GM23338 (cell line): Measurements from ENCODE around the gene ZNF101. TPM values are rescaled to one million over a fixed set of nuclear protein-coding genes. Genes with fewer than 3 reads are reported as not detected.

Experiments
- ATAC-seq: fragments of 200-7000 bp; cut with Tn5 transposase; 3 replicates; pipeline ENCODE4 v1.9.1; 2020
- DNase-seq: peaks from one replicate; pipeline ENCODE4 v3.0.0-alpha.2; 2015; ENCODE audit warnings: low spot score
- H2AFZ ChIP-seq: fragments of 200-600 bp; sonication (generic); 2 replicates; pipeline ENCODE4 v1.8.0; 2016; ENCODE audit warnings: antibody characterized with exemption, mild to moderate bottlenecking, moderate library complexity
- H3F3A ChIP-seq: fragments of 200-600 bp; sonication (generic); replicated peaks from 2 replicates; pipeline ENCODE4 v1.8.0; 2017; ENCODE audit warnings: antibody characterized with exemption, mixed run types, low read depth
- H3K27ac ChIP-seq: fragments of 200-600 bp; sonication (generic); 2 replicates; pipeline ENCODE4 v1.6.1; 2016; ENCODE audit warnings: low read depth
- H3K27me3 ChIP-seq: fragments of 200-600 bp; sonication (generic); 2 replicates; pipeline ENCODE4 v1.8.0; 2016; ENCODE audit warnings: mild to moderate bottlenecking, mixed run types, moderate library complexity; ENCODE audit not compliant: insufficient read depth
- H3K36me3 ChIP-seq: fragments of 200-600 bp; sonication (generic); 2 replicates; pipeline ENCODE4 v1.8.0; 2016; ENCODE audit warnings: mild to moderate bottlenecking; ENCODE audit not compliant: insufficient read depth
- H3K4me1 ChIP-seq: fragments of 200-600 bp; sonication (generic); 2 replicates; pipeline ENCODE4 v1.8.0; 2016; ENCODE audit warnings: mild to moderate bottlenecking, moderate library complexity; ENCODE audit not compliant: insufficient read depth
- H3K4me2 ChIP-seq: fragments of 200-600 bp; sonication (generic); 2 replicates; pipeline ENCODE4 v1.7.1; 2017; ENCODE audit warnings: mixed run types
- H3K4me3 ChIP-seq: fragments of 200-600 bp; sonication (generic); 2 replicates; pipeline ENCODE4 v1.6.1; 2016; ENCODE audit warnings: mixed run types
- H3K79me2 ChIP-seq: fragments of 200-600 bp; sonication (generic); replicated peaks from 2 replicates; pipeline ENCODE4 v1.8.0; 2017; ENCODE audit warnings: mild to moderate bottlenecking; ENCODE audit not compliant: insufficient read depth
- H3K9me2 ChIP-seq: fragments of 200-600 bp; sonication (generic); 2 replicates; pipeline ENCODE4 v1.8.0; 2017; ENCODE audit not compliant: insufficient read depth
- H4K20me1 ChIP-seq: fragments of 200-600 bp; sonication (generic); replicated peaks from 2 replicates; pipeline ENCODE4 v1.8.0; 2017; ENCODE audit warnings: mild to moderate bottlenecking; ENCODE audit not compliant: insufficient read depth
- H3K27ac Mint-ChIP-seq: 2 replicates; pipeline ENCODE4 v1.8.0; 2020; ENCODE audit warnings: inconsistent platforms, mild to moderate bottlenecking, moderate library complexity, mixed read lengths
- H3K27me3 Mint-ChIP-seq: 3 replicates; pipeline ENCODE4 v1.8.0; 2022; ENCODE audit warnings: low read depth, mild to moderate bottlenecking, moderate library complexity, mixed read lengths, inconsistent platforms; ENCODE audit not compliant: insufficient read depth, poor library complexity
- H3K36me3 Mint-ChIP-seq: 3 replicates; pipeline ENCODE4 v1.8.0; 2021; ENCODE audit warnings: low read depth, mild to moderate bottlenecking, inconsistent platforms, moderate library complexity, mixed read lengths
- H3K4me1 Mint-ChIP-seq: 3 replicates; pipeline ENCODE4 v1.8.0; 2020; ENCODE audit warnings: mild to moderate bottlenecking, inconsistent platforms, mixed read lengths
- H3K4me3 Mint-ChIP-seq: 3 replicates; pipeline ENCODE4 v1.8.0; 2021; ENCODE audit warnings: moderate library complexity, mild to moderate bottlenecking, inconsistent platforms, mixed read lengths
- H3K9me3 Mint-ChIP-seq: 3 replicates; pipeline ENCODE4 v1.8.0; 2020; ENCODE audit warnings: moderate library complexity, mild to moderate bottlenecking, inconsistent platforms, mixed read lengths
- CREB1 ChIP-seq: fragments of 250-450 bp; sonication (Bioruptor Pico); IDR thresholded peaks from 2 replicates; pipeline ENCODE4 v1.5.0; 2020; ENCODE audit warnings: low read depth, mild to moderate bottlenecking, moderate library complexity
- CTCF ChIP-seq, 2 experiments: fragments of 200-600 bp in 1 of 2; sonication (generic) in 1 of 2; conservative IDR thresholded peaks; 2 replicates each; pipeline versions ENCODE4 v1.5.1 to v1.6.1; 2016 to 2017; ENCODE audit warnings: antibody characterized with exemption in 2 of 2, low read depth in 2 of 2, mild to moderate bottlenecking in 2 of 2, moderate library complexity in 1 of 2
- ETS1 ChIP-seq: IDR thresholded peaks from 2 replicates; pipeline ENCODE4 v1.6.1; 2016; ENCODE audit warnings: antibody characterized with exemption
- EZH2 ChIP-seq: fragments of 200-600 bp; sonication (generic); IDR thresholded peaks from one replicate; pipeline ENCODE4 v1.8.0; 2017; ENCODE audit warnings: antibody characterized with exemption, mild to moderate bottlenecking, low read depth; ENCODE audit not compliant: unreplicated experiment
- EZH2phosphoT487 ChIP-seq: fragments of 200-600 bp; sonication (generic); IDR thresholded peaks from one replicate; pipeline ENCODE4 v1.8.1; 2018; ENCODE audit warnings: antibody characterized with exemption; ENCODE audit not compliant: unreplicated experiment
- JUNB ChIP-seq: IDR thresholded peaks from one replicate; pipeline ENCODE4 v1.6.1; 2016; ENCODE audit warnings: antibody characterized with exemption; ENCODE audit not compliant: unreplicated experiment
- NANOG ChIP-seq: IDR thresholded peaks from 2 replicates; pipeline ENCODE4 v1.6.1; 2016; ENCODE audit warnings: antibody characterized with exemption, borderline replicate concordance
- POLR2AphosphoS5 ChIP-seq: IDR thresholded peaks from 2 replicates; pipeline ENCODE4 v1.6.1; 2016; ENCODE audit warnings: antibody characterized with exemption, low read depth
- REST ChIP-seq: IDR thresholded peaks from one replicate; pipeline ENCODE4 v1.6.1; 2018; ENCODE audit warnings: antibody characterized with exemption; ENCODE audit not compliant: unreplicated experiment
- STAT1 ChIP-seq: IDR thresholded peaks from one replicate; pipeline ENCODE4 v1.6.1; 2016; ENCODE audit warnings: antibody characterized with exemption; ENCODE audit not compliant: unreplicated experiment
- ZNF114 ChIP-seq: fragments of 250-450 bp; sonication (Bioruptor Pico); IDR thresholded peaks from 2 replicates; pipeline ENCODE4 v1.5.0; 2020; ENCODE audit warnings: mild to moderate bottlenecking, moderate library complexity
- ZNF331 ChIP-seq: fragments of 250-450 bp; sonication (Bioruptor Pico); IDR thresholded peaks from 2 replicates; pipeline ENCODE4 v1.5.0; 2020; ENCODE audit warnings: low read depth, mild to moderate bottlenecking, moderate library complexity
- ZNF462 ChIP-seq: fragments of 250-450 bp; sonication (Bioruptor Pico); IDR thresholded peaks from 2 replicates; pipeline ENCODE4 v1.5.0; 2020; ENCODE audit warnings: mild to moderate bottlenecking, moderate library complexity
- polyA plus RNA-seq: library from polyadenylated mRNA; unstranded; fragments of >200 nt; fragmentation: Nextera tagmentation; extraction: Ambion mirVana; gene quantifications from 2 replicates; pipeline ENCODE4 v1.2.1, GENCODE V29; 2016
- total RNA-seq: library from RNA; depleted of rRNA; stranded (reverse); fragments of >200 nt; shearing (Covaris generic); gene quantifications from 2 replicates; pipeline ENCODE4 v1.2.3, GENCODE V29; 2014

Gene ZNF101
- total and polyA plus RNA-seq, 2 experiments from 2014 or later = 46.4 to 47.9 TPM

GRCh38 chr19:19655051-19655594, 13.5 kb upstream of the ZNF101 start:
- Histone ChIP-seq H2AFZ (no peak overlapping the region), H3K79me2 (peaks cover 11% of the 10 kb centered on the region), H3K4me3 (no peak overlapping the region), H3K36me3 (peaks cover 30% of the 10 kb centered on the region; the same call in 1 of the 2 replicates), H3K9me2 (no peaks in the 10 kb centered on the region), H4K20me1 (peaks cover 10% of the 10 kb centered on the region; the same call in 1 of the 2 replicates), H3K27ac (no peak overlapping the region), H3F3A (0 out of 2 replicates have a peak, but pooled peaks cover 2% of the 10 kb centered on the region), H3K27me3 (no peaks in the 10 kb centered on the region), H3K4me2 (no peak overlapping the region), H3K4me1 (no peaks in the 10 kb centered on the region)
- no peak for ATAC-seq
- Mint-ChIP-seq H3K36me3 (peaks cover 87% of the 10 kb centered on the region), H3K9me3 (no peaks in the 10 kb centered on the region), H3K4me1 (no peaks in the 10 kb centered on the region; the same call in 2 of the 3 replicates), H3K4me3 (no peak overlapping the region), H3K27me3 (peaks cover 14% of the 10 kb centered on the region), H3K27ac (no peak overlapping the region)
- no peak for DNase-seq
- no peak for TF ChIP-seq ZNF462 (CRISPR knock-in tag)
- TF ChIP-seq NANOG = no peak
- TF ChIP-seq STAT1 = no peak
- TF ChIP-seq ZNF331 (CRISPR knock-in tag) = no peak
- no peak for TF ChIP-seq REST
- no peak for TF ChIP-seq ETS1
- TF ChIP-seq JUNB = no peak
- no peak for TF ChIP-seq CTCF (conservative IDR thresholded peaks at IDR 0.05; ENCODE audit: low read depth in 2 of 2)
- no peak for TF ChIP-seq ZNF114
- no peak for TF ChIP-seq EZH2
- no peak for TF ChIP-seq CREB1 (CRISPR knock-in tag)
- TF ChIP-seq EZH2phosphoT487 = no peak
- TF ChIP-seq POLR2AphosphoS5 = no peak
